ENCODE data around the gene MGA. TPM values are rescaled to one million over a fixed set of nuclear protein-coding genes. Genes with fewer than 3 reads are reported as not detected.
A peak's percentile ranks its signal among the peaks of the same experiment; 100 is the strongest.

Gene MGA
- 25.3 TPM for total RNA-seq

DNA sequence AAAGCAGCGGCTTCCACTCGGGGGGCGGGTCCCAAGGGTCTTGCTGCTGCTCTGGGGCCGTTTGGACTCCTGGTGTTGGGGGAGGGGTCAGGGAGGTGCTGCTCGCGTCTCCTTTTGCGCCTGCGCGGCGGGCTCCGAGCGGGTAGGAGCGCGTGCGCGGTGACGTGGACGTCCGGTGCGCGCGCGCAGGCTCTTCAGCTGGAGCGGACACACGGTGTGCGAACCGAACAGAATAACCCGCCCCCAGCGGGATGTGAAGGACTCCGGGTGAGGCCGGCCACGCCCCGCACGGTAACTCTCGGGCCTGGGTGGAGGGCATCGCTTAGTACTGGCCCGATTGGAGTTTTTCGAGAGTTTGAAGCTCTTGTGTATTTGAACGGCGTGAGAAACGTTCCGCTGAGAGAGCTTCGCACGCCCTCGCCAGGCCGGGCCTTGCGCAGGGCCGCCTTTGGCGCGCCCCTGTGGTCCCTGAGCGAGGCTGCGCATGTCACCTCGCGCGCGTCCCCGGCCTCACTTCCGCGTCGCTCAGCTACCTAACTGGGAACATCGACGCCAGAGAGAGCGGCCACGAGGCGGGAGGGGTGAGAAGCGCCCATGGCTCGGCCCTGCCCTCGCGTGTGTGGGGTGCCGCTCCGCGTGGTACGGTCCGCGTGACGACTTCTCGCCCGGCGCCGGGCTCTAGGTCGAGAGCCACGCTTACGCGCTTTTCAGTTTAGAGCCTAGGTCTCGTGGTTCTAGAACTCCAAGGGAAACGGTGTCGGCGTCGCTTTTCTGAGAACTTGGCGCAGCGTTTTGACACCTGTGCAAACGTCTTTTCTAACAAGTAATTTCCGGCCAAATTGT lies at the start of gene MGA:
MGA (plus strand) TSS at position 171 of the 843 bp plus-strand sequence.
- intact Hi-C loops (cut with DNase I) = loop anchor here (1.0 to 2.0 kb wide), 3 partner anchors 38 to 114 kb away; partner anchors contain the start of gene MAPKBP1
- TF ChIP-seq, protein P1, sequence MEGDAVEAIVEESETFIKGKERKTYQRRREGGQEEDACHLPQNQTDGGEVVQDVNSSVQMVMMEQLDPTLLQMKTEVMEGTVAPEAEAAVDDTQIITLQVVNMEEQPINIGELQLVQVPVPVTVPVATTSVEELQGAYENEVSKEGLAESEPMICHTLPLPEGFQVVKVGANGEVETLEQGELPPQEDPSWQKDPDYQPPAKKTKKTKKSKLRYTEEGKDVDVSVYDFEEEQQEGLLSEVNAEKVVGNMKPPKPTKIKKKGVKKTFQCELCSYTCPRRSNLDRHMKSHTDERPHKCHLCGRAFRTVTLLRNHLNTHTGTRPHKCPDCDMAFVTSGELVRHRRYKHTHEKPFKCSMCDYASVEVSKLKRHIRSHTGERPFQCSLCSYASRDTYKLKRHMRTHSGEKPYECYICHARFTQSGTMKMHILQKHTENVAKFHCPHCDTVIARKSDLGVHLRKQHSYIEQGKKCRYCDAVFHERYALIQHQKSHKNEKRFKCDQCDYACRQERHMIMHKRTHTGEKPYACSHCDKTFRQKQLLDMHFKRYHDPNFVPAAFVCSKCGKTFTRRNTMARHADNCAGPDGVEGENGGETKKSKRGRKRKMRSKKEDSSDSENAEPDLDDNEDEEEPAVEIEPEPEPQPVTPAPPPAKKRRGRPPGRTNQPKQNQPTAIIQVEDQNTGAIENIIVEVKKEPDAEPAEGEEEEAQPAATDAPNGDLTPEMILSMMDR (IDR thresholded peaks at IDR 0.05) = peak in 2 of 3 experiments; percentile 13 to 15
- peak; percentile 69 to 94 for DNase-seq (ENCODE audit: low spot score in 2 of 2)
- no peaks in the 10 kb centered on the region for H3K27me3 ChIP-seq
- H3K9me3 ChIP-seq = no peaks in the 10 kb centered on the region
- peak within 1 kb of the TSS; percentile 66 to 67 for H3K4me3 ChIP-seq
- H3K36me3 ChIP-seq = no peaks in the 10 kb centered on the region
- H3K27ac ChIP-seq = peak within 1 kb of the TSS; percentile 82 to 85
- peaks cover 0 to 14% of the 10 kb centered on the region in 2 donors for H3K4me1 ChIP-seq

- H3K9me3 ChIP-seq = no peaks in the 10 kb centered on the region
- H3K27me3 ChIP-seq = no peaks in the 10 kb centered on the region
- DNase-seq (ENCODE audit: low spot score in 2 of 2) = no peak
- H3K27ac ChIP-seq = peak overlapping the region; percentile 83
- TF ChIP-seq, protein P1 (IDR thresholded peaks at IDR 0.05) = no peak
- intact Hi-C loops (cut with DNase I) = loop anchor here (2.0 to 5.0 kb wide), 3 partner anchors 62 to 207 kb away; partner anchors contain the start of genes JMJD7, MAPKBP1 and TYRO3
- peaks cover 0 to 8% of the 10 kb centered on the region in 2 donors for H3K4me1 ChIP-seq
- H3K36me3 ChIP-seq = no peaks in the 10 kb centered on the region
- peak overlapping the region; percentile 61 to 77 for H3K4me3 ChIP-seq
Measured at GRCh38 chr15:41620536-41621199, 39.5 kb upstream of the MGA start.

DNA sequence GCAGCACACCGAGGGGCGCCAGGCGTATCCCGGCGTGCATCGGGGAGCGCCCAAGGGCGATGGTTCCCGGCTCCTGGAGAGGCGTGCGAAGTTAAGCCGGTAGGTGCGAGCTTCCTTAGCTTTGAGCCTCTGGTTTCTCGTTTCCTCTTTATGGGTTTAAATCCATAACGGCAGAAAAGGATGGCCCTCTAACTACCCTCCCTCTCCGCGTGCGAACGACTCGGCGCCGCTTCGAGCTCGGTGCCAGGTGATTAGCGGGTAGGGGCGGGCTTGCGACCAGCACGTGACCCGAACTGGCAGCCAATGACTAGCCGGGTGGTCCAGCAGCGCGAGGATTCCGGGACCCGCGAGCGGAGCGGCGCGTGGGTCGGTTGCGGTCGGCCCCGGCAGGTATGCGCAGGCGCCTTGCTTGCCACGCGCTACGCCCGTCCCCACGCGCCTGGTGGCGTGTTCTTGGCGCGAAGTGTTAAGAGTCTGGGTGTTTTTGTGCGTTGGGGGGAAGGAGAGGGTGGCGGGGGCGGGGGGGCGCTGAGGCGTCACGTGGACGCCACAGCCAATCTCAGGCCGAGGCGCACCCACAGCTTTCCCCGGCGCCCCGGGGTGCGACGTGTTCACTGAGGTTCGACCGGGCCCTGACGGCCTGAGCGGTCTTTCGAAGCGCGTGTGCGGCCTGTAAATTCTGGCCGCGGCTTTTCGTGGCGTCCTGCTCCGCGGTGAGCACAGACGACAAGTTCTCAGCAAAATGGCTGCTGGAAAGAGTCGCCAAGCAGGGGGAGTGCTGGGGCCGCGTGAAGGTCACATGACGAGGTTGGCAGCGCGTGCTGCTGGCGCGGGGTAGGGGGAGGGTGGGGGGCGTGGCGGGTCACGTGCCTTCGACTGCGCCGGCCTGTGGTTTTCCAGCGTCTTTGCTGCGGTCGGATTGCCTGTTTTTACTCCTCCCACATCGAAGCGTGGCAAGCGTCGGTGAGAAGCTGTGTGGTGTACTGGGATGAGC lies 38.7 kb upstream of the MGA start:
- Histone ChIP-seq H3K36me3 (no peaks in the 10 kb centered on the region), H3K27me3 (no peaks in the 10 kb centered on the region), H3K4me3 (peak overlapping the region; percentile 61 to 77), H3K27ac (peak overlapping the region; percentile 83), H3K9me3 (no peaks in the 10 kb centered on the region), H3K4me1 (peaks cover 0 to 8% of the 10 kb centered on the region in 2 donors)
- intact Hi-C loops (cut with DNase I) = loop anchor here (1.0 to 5.0 kb wide), 4 partner anchors 40 to 206 kb away; partner anchors contain the start of genes JMJD7, MAPKBP1 and TYRO3
- TF ChIP-seq, protein P1 (IDR thresholded peaks at IDR 0.05) = no peak
- peak; percentile 17 to 86 for DNase-seq (ENCODE audit: low spot score in 2 of 2)

- H3K4me1 ChIP-seq = peaks cover 0 to 8% of the 10 kb centered on the region in 2 donors
- H3K4me3 ChIP-seq = no peak overlapping the region
- TF ChIP-seq, protein P1 (IDR thresholded peaks at IDR 0.05) = no peak
- no peaks in the 10 kb centered on the region for H3K9me3 ChIP-seq
- no peak for DNase-seq (ENCODE audit: low spot score in 2 of 2)
- intact Hi-C loops (cut with DNase I) = loop anchor here (1.0 to 5.0 kb wide), 3 partner anchors 38 to 204 kb away; partner anchors contain the start of genes JMJD7 and MAPKBP1
- H3K36me3 ChIP-seq = no peaks in the 10 kb centered on the region
- H3K27ac ChIP-seq = no peak overlapping the region
- no peaks in the 10 kb centered on the region for H3K27me3 ChIP-seq
Measured at GRCh38 chr15:41622901-41623300, 37.3 kb upstream of the MGA start.

GRCh38 chr15:41627203-41627602 lies 33.0 kb upstream of the MGA start:
- TF ChIP-seq, protein P1 (IDR thresholded peaks at IDR 0.05) = no peak
- H3K27me3 ChIP-seq = no peaks in the 10 kb centered on the region
- no peaks in the 10 kb centered on the region for H3K36me3 ChIP-seq
- H3K4me3 ChIP-seq = no peak overlapping the region
- H3K4me1 ChIP-seq = no peaks in the 10 kb centered on the region
- H3K9me3 ChIP-seq = no peaks in the 10 kb centered on the region
- intact Hi-C loops (cut with DNase I) = no loop called here
- DNase-seq (ENCODE audit: low spot score in 2 of 2) = no peak
- no peak overlapping the region for H3K27ac ChIP-seq

Data from ascending aorta (tissue), 2 donors.